H9 (cell line): ENCODE data around the gene PCSK2. TPM values are rescaled to one million over a fixed set of nuclear protein-coding genes. Genes with fewer than 3 reads are reported as not detected.

Experiments
- DNase-seq: peaks from one replicate; pipeline ENCODE4 v3.0.0-alpha.2; 2017
- H2AFZ ChIP-seq: one replicate; pipeline ENCODE4 v1.6.1; 2013; ENCODE audit warnings: mild to moderate bottlenecking, low read length, control low read depth, moderate library complexity
- H2AK5ac ChIP-seq: 2 replicates; pipeline ENCODE4 v1.6.1; 2013; ENCODE audit warnings: low read length, control low read depth, mixed read lengths; ENCODE audit not compliant: insufficient read length
- H2BK120ac ChIP-seq: one replicate; pipeline ENCODE4 v1.6.1; 2013; ENCODE audit warnings: low read depth, mild to moderate bottlenecking, low read length, control low read depth, inconsistent platforms; ENCODE audit not compliant: poor library complexity, severe bottlenecking
- H2BK12ac ChIP-seq: 2 replicates; pipeline ENCODE4 v1.6.1; 2013; ENCODE audit warnings: low read length, control low read depth, mixed read lengths, low read depth; ENCODE audit not compliant: insufficient read length
- H2BK15ac ChIP-seq: 2 replicates; pipeline ENCODE4 v1.6.1; 2013; ENCODE audit warnings: low read depth, low read length, control low read depth
- H2BK20ac ChIP-seq: one replicate; pipeline ENCODE4 v1.6.1; 2013; ENCODE audit warnings: low read depth, mild to moderate bottlenecking, low read length, control low read depth, inconsistent platforms; ENCODE audit not compliant: poor library complexity, severe bottlenecking
- H2BK5ac ChIP-seq: 2 replicates; pipeline ENCODE4 v1.6.1; 2013; ENCODE audit warnings: low read length, control low read depth, mixed read lengths; ENCODE audit not compliant: insufficient read length
- H3K14ac ChIP-seq: 2 replicates; pipeline ENCODE4 v1.6.1; 2013; ENCODE audit warnings: low read length, control low read depth; ENCODE audit not compliant: insufficient read depth
- H3K18ac ChIP-seq: 2 replicates; pipeline ENCODE4 v1.6.1; 2013; ENCODE audit warnings: low read depth, mild to moderate bottlenecking, mixed read lengths, low read length, control low read depth; ENCODE audit not compliant: insufficient read length
- H3K23ac ChIP-seq: 2 replicates; pipeline ENCODE4 v1.6.1; 2013; ENCODE audit warnings: low read length, control low read depth, mixed read lengths, low read depth; ENCODE audit not compliant: insufficient read length
- H3K23me2 ChIP-seq: 2 replicates; pipeline ENCODE4 v1.6.1; 2013; ENCODE audit warnings: low read depth, mild to moderate bottlenecking, mixed read lengths, low read length, control low read depth; ENCODE audit not compliant: insufficient read length, poor library complexity, severe bottlenecking
- H3K27ac ChIP-seq: 2 replicates; pipeline ENCODE4 v1.5.1; 2013; ENCODE audit warnings: low read length, control low read depth, mixed read lengths, low read depth; ENCODE audit not compliant: insufficient read length
- H3K27me3 ChIP-seq: 2 replicates; pipeline ENCODE4 v1.6.1; 2013; ENCODE audit warnings: low read length, control low read depth, inconsistent platforms; ENCODE audit not compliant: insufficient read depth
- H3K4ac ChIP-seq: 2 replicates; pipeline ENCODE4 v1.6.1; 2013; ENCODE audit warnings: low read depth, mild to moderate bottlenecking, control low read depth, inconsistent platforms, low read length, moderate library complexity
- H3K4me1 ChIP-seq: 2 replicates; pipeline ENCODE4 v1.6.1; 2013; ENCODE audit warnings: low read length, control low read depth, inconsistent platforms; ENCODE audit not compliant: insufficient read depth
- H3K4me2 ChIP-seq: 2 replicates; pipeline ENCODE4 v1.6.1; 2013; ENCODE audit warnings: low read length, control low read depth, mixed read lengths; ENCODE audit not compliant: insufficient read length, insufficient read depth
- H3K56ac ChIP-seq: 2 replicates; pipeline ENCODE4 v1.6.1; 2013; ENCODE audit warnings: low read depth, mild to moderate bottlenecking, mixed read lengths, low read length, control low read depth; ENCODE audit not compliant: insufficient read length
- H3K79me1 ChIP-seq: 2 replicates; pipeline ENCODE4 v1.6.1; 2013; ENCODE audit warnings: low read depth, mild to moderate bottlenecking, moderate library complexity, low read length, control low read depth, inconsistent platforms; ENCODE audit not compliant: insufficient read depth, poor library complexity, severe bottlenecking
- H3K79me2 ChIP-seq: 2 replicates; pipeline ENCODE4 v1.6.1; 2013; ENCODE audit warnings: low read length, control low read depth, inconsistent platforms; ENCODE audit not compliant: insufficient read depth
- H3K9ac ChIP-seq: 2 replicates; pipeline ENCODE4 v1.6.1; 2013; ENCODE audit warnings: low read length, control low read depth, mixed read lengths; ENCODE audit not compliant: insufficient read length; ENCODE audit errors: extremely low read depth
- H3K9me3 ChIP-seq: one replicate; pipeline ENCODE4 v1.6.1; 2013; ENCODE audit warnings: low read depth, low read length, inconsistent platforms; ENCODE audit not compliant: control insufficient read depth
- H3T11ph ChIP-seq: one replicate; pipeline ENCODE4 v1.6.1; 2013; ENCODE audit warnings: mild to moderate bottlenecking, low read length, control low read depth, inconsistent platforms
- H4K20me1 ChIP-seq: one replicate; pipeline ENCODE4 v1.6.1; 2013; ENCODE audit not compliant: control insufficient read depth, insufficient read length, insufficient read depth
- H4K5ac ChIP-seq: 2 replicates; pipeline ENCODE4 v1.6.1; 2013; ENCODE audit warnings: low read depth, mild to moderate bottlenecking, mixed read lengths, low read length, control low read depth; ENCODE audit not compliant: insufficient read length
- H4K8ac ChIP-seq: replicated peaks from 2 replicates; pipeline ENCODE4 v1.6.1; 2013; ENCODE audit warnings: low read length, control low read depth, mixed read lengths, low read depth; ENCODE audit not compliant: insufficient read length
- H4K91ac ChIP-seq: 2 replicates; pipeline ENCODE4 v1.6.1; 2013; ENCODE audit warnings: low read depth, mild to moderate bottlenecking, moderate library complexity, mixed read lengths, low read length, control low read depth; ENCODE audit not compliant: insufficient read length
- H3K27ac Mint-ChIP-seq, 3 experiments: 2 replicates in 2 of 3; 3 replicates in 1 of 3; pipeline ENCODE4 v1.8.0; 2020 to 2021; ENCODE audit warnings: mixed read lengths in 3 of 3, mild to moderate bottlenecking in 1 of 3, moderate library complexity in 1 of 3
- H3K27me3 Mint-ChIP-seq: 2 replicates; pipeline ENCODE4 v1.8.0; 2021; ENCODE audit warnings: low read depth, mild to moderate bottlenecking, moderate library complexity, mixed read lengths
- H3K36me3 Mint-ChIP-seq, 3 experiments: 2 replicates in 2 of 3; 3 replicates in 1 of 3; pipeline ENCODE4 v1.8.0; 2020 to 2021; ENCODE audit warnings: low read depth in 3 of 3, mixed read lengths in 3 of 3; ENCODE audit not compliant: insufficient read depth in 1 of 3
- H3K4me1 Mint-ChIP-seq, 2 experiments: 2 replicates each; pipeline ENCODE4 v1.8.0; 2020; ENCODE audit warnings: mixed read lengths in 2 of 2
- H3K4me3 Mint-ChIP-seq, 2 experiments: 2 replicates in 1 of 2; 3 replicates in 1 of 2; pipeline ENCODE4 v1.8.0; 2020 to 2021; ENCODE audit warnings: mild to moderate bottlenecking in 2 of 2, mixed read lengths in 2 of 2, moderate library complexity in 1 of 2
- H3K9me3 Mint-ChIP-seq, 2 experiments: 2 replicates in 1 of 2; 3 replicates in 1 of 2; pipeline ENCODE4 v1.8.0; 2020; ENCODE audit warnings: mild to moderate bottlenecking in 2 of 2, mixed read lengths in 2 of 2, moderate library complexity in 1 of 2
- WGBS: extraction: QIAGEN DNeasy Blood & Tissue Kit; methylation state at CpG from one replicate; pipeline ENCODE4 v1.1.7; 2013; ENCODE audit warnings: missing lambda C conversion rate, low lambda C conversion rate, mixed read lengths; ENCODE audit not compliant: insufficient read length; ENCODE audit errors: extremely low coverage; 5-methylcytosine and 5-hydroxymethylcytosine counted together
- total RNA-seq: library from RNA; stranded (reverse); gene quantifications from 2 replicates; pipeline ENCODE4 v1.2.1, GENCODE V29; 2021
- TF ChIP-seq, protein P1 (sequence below): fragments of 200-600 bp; sonication (generic); conservative IDR thresholded peaks from 3 replicates; pipeline ENCODE4 v1.8.0; 2021; ENCODE audit warnings: antibody characterized with exemption, mild to moderate bottlenecking

PCSK2 gene
- total RNA-seq, 1 experiment from 2014 or later = 2.8 TPM

- Histone ChIP-seq H3K9me3 (no peaks in the 10 kb centered on the region), H3T11ph (no peak overlapping the region), H2BK5ac (no peak overlapping the region), H3K23me2 (no peaks in the 10 kb centered on the region), H3K27ac (no peak overlapping the region), H4K5ac (no peak overlapping the region), H4K20me1 (no peaks in the 10 kb centered on the region), H3K14ac (no peak overlapping the region), H2BK120ac (no peak overlapping the region), H3K9ac (no peak overlapping the region), H3K56ac (no peak overlapping the region), H2AFZ (no peak overlapping the region), H3K79me2 (no peaks in the 10 kb centered on the region), H3K4me1 (no peaks in the 10 kb centered on the region), H2BK12ac (no peak overlapping the region), H3K79me1 (no peaks in the 10 kb centered on the region), H3K4ac (no peak overlapping the region), H3K18ac (no peak overlapping the region), H3K23ac (no peak overlapping the region), H3K27me3 (no peaks in the 10 kb centered on the region), H4K91ac (no peak overlapping the region), H2BK15ac (no peak overlapping the region), H2AK5ac (no peak overlapping the region), H4K8ac (no peak overlapping the region), H2BK20ac (no peak overlapping the region), H3K4me2 (no peak overlapping the region)
- Mint-ChIP-seq H3K4me1 (peaks cover 5 to 9% of the 10 kb centered on the region in 2 experiments), H3K36me3 (no peaks in the 10 kb centered on the region), H3K4me3 (no peak overlapping the region), H3K27me3 (no peaks in the 10 kb centered on the region), H3K27ac (no peak overlapping the region), H3K9me3 (no peaks in the 10 kb centered on the region)
- TF ChIP-seq, protein P1, sequence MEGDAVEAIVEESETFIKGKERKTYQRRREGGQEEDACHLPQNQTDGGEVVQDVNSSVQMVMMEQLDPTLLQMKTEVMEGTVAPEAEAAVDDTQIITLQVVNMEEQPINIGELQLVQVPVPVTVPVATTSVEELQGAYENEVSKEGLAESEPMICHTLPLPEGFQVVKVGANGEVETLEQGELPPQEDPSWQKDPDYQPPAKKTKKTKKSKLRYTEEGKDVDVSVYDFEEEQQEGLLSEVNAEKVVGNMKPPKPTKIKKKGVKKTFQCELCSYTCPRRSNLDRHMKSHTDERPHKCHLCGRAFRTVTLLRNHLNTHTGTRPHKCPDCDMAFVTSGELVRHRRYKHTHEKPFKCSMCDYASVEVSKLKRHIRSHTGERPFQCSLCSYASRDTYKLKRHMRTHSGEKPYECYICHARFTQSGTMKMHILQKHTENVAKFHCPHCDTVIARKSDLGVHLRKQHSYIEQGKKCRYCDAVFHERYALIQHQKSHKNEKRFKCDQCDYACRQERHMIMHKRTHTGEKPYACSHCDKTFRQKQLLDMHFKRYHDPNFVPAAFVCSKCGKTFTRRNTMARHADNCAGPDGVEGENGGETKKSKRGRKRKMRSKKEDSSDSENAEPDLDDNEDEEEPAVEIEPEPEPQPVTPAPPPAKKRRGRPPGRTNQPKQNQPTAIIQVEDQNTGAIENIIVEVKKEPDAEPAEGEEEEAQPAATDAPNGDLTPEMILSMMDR = no peak
- DNase-seq = no peak
- WGBS = no CpG with 5 or more reads among the region's 4 CpGs
These were observed 154.9 kb downstream of the PCSK2 start for GRCh38 chr20:17381724-17382123.
